HG03139 (cell line): ENCODE data around the gene PPA2.
"Not testable (repeated sequence)": the region's sequence is repeated elsewhere in the genome, so short reads cannot be mapped to it uniquely, and the experiment has no call there.

ENCODE experiments used
- ATAC-seq: cut with Tn5 transposase; IDR thresholded peaks from one replicate; pipeline ENCODE4 v1.9.1; 2021; ENCODE audit not compliant: unreplicated experiment

Gene PPA2

GRCh38 chr4:105460306-105460705 lies 13.6 kb downstream of the PPA2 start:
- ATAC-seq = no peak

- ATAC-seq = not testable (repeated sequence)
Measured at GRCh38 chr4:105458541-105458940, 15.3 kb downstream of the PPA2 start.

GRCh38 chr4:105458001-105458400 lies 15.9 kb downstream of the PPA2 start:
- ATAC-seq = no peak

- ATAC-seq = no peak
Measured at GRCh38 chr4:105455998-105456397, 17.9 kb downstream of the PPA2 start.

- no peak for ATAC-seq
Measured at GRCh38 chr4:105455182-105455581, 18.7 kb downstream of the PPA2 start.

GRCh38 chr4:105453550-105454205 lies 20.2 kb downstream of the PPA2 start:
- peak; percentile 69 for ATAC-seq

GRCh38 chr4:105451346-105451745 lies 22.5 kb downstream of the PPA2 start:
- ATAC-seq = no peak

- no peak for ATAC-seq
Measured at GRCh38 chr4:105440890-105441289, 33.0 kb downstream of the PPA2 start.

GRCh38 chr4:105437637-105438036 lies 36.2 kb downstream of the PPA2 start:
- ATAC-seq = no peak

GRCh38 chr4:105436414-105436813 lies 37.4 kb downstream of the PPA2 start:
- no peak for ATAC-seq

GRCh38 chr4:105434940-105435339 lies 38.9 kb downstream of the PPA2 start:
- ATAC-seq = no peak

GRCh38 chr4:105433421-105433820 lies 40.4 kb downstream of the PPA2 start:
- no peak for ATAC-seq

GRCh38 chr4:105432438-105432837 lies 41.4 kb downstream of the PPA2 start:
- ATAC-seq = no peak

GRCh38 chr4:105430811-105431210 lies 43.1 kb downstream of the PPA2 start:
- no peak for ATAC-seq

GRCh38 chr4:105426187-105426897 lies 47.5 kb downstream of the PPA2 start:
- no peak for ATAC-seq

- no peak for ATAC-seq
Measured at GRCh38 chr4:105422207-105422920, 51.5 kb downstream of the PPA2 start.

GRCh38 chr4:105417624-105418023 lies 56.2 kb downstream of the PPA2 start:
- ATAC-seq = no peak

GRCh38 chr4:105415281-105415744 lies 58.5 kb downstream of the PPA2 start:
- no peak for ATAC-seq

- ATAC-seq = no peak
Measured at GRCh38 chr4:105414316-105414715, 59.5 kb downstream of the PPA2 start.

- not testable (repeated sequence) for ATAC-seq
Measured at GRCh38 chr4:105409135-105409534, 64.7 kb downstream of the PPA2 start.

- no peak for ATAC-seq
Measured at GRCh38 chr4:105400901-105401677, 72.8 kb downstream of the PPA2 start.
